22Rv1 (cell line): ENCODE results near the gene PIK3CD.
"Not testable (repeated sequence)": the region's sequence is repeated elsewhere in the genome, so short reads cannot be mapped to it uniquely, and the experiment has no call there.

Experiments
- ZFX ChIP-seq: fragments of 450-650 bp; IDR thresholded peaks from 2 replicates; pipeline ENCODE4 v1.6.1; 2017; ENCODE audit warnings: antibody characterized with exemption, borderline replicate concordance
- TF ChIP-seq, protein P1 (sequence below): fragments of 450-650 bp; IDR thresholded peaks from 2 replicates; pipeline ENCODE4 v1.5.1; 2017; ENCODE audit warnings: mild to moderate bottlenecking

DNA sequence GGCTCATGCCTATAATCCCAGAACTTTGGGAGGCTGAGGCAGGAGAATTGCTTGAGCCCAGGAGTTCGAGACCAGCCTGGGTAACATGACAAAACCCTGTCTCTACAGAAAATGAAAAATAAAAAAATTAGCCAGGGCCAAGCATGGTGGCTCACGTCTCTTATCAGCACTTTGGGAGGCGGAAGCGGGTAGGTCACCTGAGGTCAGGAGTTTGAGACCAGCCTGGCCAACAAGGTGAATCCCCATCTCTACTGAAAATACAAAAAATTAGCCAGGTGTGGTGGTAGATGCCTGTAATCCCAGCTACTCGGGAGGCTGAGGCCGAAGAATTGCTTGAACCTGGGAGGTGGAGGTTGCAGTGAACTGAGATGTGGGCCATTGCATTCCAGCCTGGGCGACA lies 61.2 kb downstream of the PIK3CD start:
- TF ChIP-seq, protein P1, sequence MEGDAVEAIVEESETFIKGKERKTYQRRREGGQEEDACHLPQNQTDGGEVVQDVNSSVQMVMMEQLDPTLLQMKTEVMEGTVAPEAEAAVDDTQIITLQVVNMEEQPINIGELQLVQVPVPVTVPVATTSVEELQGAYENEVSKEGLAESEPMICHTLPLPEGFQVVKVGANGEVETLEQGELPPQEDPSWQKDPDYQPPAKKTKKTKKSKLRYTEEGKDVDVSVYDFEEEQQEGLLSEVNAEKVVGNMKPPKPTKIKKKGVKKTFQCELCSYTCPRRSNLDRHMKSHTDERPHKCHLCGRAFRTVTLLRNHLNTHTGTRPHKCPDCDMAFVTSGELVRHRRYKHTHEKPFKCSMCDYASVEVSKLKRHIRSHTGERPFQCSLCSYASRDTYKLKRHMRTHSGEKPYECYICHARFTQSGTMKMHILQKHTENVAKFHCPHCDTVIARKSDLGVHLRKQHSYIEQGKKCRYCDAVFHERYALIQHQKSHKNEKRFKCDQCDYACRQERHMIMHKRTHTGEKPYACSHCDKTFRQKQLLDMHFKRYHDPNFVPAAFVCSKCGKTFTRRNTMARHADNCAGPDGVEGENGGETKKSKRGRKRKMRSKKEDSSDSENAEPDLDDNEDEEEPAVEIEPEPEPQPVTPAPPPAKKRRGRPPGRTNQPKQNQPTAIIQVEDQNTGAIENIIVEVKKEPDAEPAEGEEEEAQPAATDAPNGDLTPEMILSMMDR, result not testable (repeated sequence)
- TF ChIP-seq ZFX, result not testable (repeated sequence)
